HG02798 (cell line): ENCODE data around the gene SAFB.

Experiments used
- ATAC-seq: cut with Tn5 transposase; IDR thresholded peaks from one replicate; pipeline ENCODE4 v1.9.1; 2021; ENCODE audit warnings: mild to moderate bottlenecking; ENCODE audit not compliant: unreplicated experiment, poor library complexity

Gene SAFB

DNA sequence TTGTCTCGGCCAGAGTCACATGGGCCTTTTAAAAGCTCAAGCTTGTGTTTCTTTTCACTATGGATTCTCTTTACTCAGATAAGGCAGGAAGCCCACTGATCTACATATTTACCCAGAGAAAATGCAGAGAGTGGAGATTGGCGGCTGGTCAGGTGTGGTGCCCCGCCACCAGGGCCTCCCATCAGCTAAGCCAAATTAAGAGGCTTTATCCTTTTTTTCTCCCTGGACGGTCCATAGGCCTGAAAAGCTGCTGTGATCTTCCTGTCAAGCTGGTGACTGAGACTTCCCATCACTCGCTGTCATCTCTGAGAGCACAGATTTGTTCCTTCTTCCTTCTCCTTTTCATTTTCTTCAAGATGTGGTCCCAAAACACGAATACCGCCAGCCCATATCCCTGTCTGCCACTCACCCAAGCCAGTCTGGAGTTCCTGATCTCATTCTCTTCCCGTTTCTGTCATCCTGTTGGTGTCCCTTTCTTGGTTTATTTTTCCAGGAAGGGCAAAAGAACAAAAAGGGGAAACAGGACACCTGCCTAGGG, 1.9 kb downstream of the SAFB start:
- ATAC-seq: no peak

- ATAC-seq: no peak
These were observed 2.8 kb downstream of the SAFB start for GRCh38 chr19:5625641-5626040.

DNA sequence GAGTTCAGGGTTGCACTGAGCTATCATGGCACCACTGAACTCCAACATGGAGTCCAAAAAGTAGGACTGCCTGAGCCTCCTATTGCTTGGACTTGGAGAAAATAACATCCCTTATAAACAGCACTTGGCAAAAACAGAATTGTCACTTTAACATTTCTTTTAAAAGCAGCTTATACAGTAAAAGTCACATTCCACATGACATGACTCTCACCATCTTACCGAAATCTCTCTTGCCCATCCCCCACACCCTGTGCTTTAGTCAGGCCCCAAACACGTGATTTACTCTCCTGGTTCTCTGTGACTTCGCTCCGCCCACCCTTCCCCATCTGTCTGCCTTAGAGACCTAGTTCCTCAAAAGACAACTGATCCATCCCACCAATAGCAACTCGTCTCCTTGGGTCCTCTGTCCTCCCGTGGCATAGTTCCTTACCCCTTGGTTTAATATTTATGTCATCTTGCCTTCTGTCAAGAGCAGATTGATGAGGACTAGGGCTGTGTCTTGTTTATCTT, 4.6 kb downstream of the SAFB start:
- ATAC-seq: no peak

- no peak for ATAC-seq
These were observed 5.6 kb downstream of the SAFB start for GRCh38 chr19:5628461-5628860.

DNA sequence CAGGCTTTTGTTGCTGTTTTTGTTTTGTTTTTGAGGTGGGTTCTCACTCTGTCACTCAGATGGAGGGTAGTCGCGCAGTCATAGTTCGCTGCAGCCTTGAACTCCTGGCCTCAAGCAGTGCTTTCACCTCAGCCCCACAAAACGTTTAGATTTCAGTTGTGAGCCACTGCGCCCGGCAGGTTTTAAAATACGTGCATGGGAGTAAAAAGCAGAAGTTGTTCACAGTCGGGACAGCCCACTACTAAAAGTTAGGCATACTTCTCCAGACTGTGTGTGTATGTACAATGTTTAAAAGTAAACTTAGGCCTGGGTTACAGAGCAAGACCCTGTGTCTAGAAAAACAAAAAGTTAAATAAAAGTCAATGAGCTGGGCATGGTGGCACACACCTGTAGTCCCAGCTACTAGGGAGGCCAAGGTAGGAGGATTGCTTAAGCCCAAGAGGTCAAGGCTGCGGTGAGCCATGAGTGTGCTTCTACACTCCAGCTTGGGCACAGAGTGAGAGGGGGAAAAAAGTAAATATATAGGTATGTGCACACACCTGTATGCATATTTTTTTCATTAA, 6.1 kb downstream of the SAFB start:
- no peak for ATAC-seq

GRCh38 chr19:5631567-5632240, 8.8 kb downstream of the SAFB start:
- no peak for ATAC-seq

GRCh38 chr19:5632241-5632612, 9.3 kb downstream of the SAFB start:
- ATAC-seq: no peak

GRCh38 chr19:5632657-5633056, 9.8 kb downstream of the SAFB start:
- no peak for ATAC-seq

DNA sequence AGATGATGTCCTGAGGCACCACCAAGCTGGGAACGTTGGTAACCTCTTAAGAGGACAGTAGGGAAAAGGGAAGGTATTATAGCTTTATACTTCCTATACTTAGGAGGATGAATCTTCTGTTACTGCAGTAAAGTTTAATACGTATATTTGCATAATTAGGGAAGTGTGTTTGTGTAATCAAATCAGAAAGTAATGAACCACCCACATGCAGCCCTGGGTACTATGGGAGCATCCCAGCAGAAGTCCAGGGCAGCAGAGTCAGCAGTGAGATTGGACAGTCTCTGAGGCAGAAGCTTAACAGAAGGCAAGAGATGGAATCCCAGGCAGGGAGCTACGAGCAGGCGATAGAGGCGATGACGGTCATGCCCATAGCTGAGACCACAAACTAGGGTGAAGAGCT, 12.5 kb downstream of the SAFB start:
- ATAC-seq: no peak

GRCh38 chr19:5637971-5638370, 15.1 kb downstream of the SAFB start:
- ATAC-seq: no peak

DNA sequence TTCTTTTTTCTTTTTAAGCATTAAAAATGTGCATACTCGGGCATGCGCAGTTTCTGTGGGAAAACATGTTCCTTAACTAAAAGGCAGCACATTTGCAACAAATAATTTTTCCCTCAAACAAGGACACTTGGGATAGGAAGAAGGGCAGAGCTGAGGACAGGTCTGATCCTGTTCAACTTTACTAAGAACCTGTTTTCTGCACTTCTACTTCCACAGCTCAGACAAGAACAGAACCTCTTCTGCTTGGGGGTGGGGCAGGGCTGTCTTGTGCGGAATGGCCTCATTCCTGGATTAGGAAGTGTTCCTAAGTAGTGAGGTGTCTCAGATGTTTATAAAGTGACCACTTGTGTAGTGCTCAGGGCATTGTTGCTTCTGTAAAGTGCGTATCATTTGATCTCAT, 18.3 kb downstream of the SAFB start:
- no peak for ATAC-seq

GRCh38 chr19:5642204-5642603, 19.3 kb downstream of the SAFB start:
- ATAC-seq: no peak

DNA sequence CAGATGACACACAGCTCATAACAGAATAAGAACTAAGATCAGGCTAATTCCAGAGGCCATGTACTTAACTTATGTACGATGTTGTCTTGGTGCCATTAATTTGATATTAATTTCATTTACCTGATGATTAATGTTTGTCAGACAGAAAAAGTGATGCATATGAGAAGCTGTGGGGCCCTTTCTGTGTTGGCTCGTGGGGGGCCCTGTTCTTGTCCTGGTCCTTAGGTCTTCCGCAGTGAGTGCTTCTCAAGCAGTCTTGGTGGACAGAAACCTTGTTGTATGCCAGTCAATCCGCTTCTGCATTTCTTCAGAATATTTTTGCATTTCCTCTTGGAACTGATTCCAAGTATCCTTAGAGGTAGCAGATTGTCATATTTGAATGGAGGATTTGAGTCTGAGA, 20.2 kb downstream of the SAFB start:
- ATAC-seq: no peak

- ATAC-seq: no peak
These were observed 21.2 kb downstream of the SAFB start for GRCh38 chr19:5644037-5644436.

DNA sequence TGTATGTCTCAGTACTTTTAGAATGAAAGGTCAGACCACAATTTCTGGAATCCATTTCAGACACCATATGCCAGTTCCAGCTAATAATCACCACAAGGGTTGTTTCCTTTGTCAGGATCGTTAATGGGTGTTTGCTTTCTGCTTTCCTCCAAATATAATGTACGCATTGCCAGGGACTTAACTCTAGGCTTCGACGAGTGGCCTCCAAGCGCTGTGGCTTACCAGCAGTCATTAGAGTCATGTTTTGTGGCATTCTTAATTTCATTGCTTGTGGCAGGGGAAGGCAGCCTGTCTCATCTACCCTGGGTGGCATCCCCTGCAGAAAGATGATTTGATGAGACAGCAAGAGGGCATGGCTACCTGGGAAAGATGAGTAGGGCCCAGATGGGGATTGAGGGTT, 22.5 kb downstream of the SAFB start:
- ATAC-seq: no peak

- ATAC-seq: no peak
These were observed 23.8 kb downstream of the SAFB start for GRCh38 chr19:5646703-5647102.

DNA sequence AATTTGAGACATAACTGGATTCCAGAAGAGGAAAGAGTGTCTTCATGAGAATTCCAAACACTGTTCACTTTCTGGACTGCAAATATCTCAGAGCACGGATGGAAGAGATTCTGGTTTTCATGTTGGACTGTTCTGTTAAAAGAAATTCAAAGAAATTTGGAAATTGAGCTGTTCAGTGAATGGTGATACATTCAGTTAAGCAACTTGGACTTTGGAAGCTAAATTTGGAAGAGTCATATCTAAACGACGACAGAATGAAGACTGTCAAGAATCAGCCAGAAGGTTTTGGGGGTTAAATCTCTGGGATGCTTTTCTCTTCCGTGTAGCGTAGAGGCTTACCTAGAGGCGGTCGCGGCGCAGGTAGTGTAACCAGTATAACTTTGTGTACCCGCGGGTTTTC, 25.6 kb downstream of the SAFB start:
- ATAC-seq: no peak

- no peak for ATAC-seq
These were observed 28.5 kb downstream of the SAFB start for GRCh38 chr19:5651361-5651760.

GRCh38 chr19:5652261-5652660, 29.4 kb downstream of the SAFB start:
- no peak for ATAC-seq

GRCh38 chr19:5654931-5655330, 32.0 kb downstream of the SAFB start:
- no peak for ATAC-seq

GRCh38 chr19:5655412-5655811, 32.5 kb downstream of the SAFB start:
- ATAC-seq: no peak

- ATAC-seq: no peak
These were observed 38.6 kb downstream of the SAFB start for GRCh38 chr19:5661483-5661882.
